HG03565 (cell line): ENCODE data around the gene RIPK3.

Source experiments
- ATAC-seq: cut with Tn5 transposase; IDR thresholded peaks from one replicate; pipeline ENCODE4 v1.9.1; 2021; ENCODE audit warnings: mild to moderate bottlenecking, moderate library complexity; ENCODE audit not compliant: unreplicated experiment

RIPK3 gene

DNA sequence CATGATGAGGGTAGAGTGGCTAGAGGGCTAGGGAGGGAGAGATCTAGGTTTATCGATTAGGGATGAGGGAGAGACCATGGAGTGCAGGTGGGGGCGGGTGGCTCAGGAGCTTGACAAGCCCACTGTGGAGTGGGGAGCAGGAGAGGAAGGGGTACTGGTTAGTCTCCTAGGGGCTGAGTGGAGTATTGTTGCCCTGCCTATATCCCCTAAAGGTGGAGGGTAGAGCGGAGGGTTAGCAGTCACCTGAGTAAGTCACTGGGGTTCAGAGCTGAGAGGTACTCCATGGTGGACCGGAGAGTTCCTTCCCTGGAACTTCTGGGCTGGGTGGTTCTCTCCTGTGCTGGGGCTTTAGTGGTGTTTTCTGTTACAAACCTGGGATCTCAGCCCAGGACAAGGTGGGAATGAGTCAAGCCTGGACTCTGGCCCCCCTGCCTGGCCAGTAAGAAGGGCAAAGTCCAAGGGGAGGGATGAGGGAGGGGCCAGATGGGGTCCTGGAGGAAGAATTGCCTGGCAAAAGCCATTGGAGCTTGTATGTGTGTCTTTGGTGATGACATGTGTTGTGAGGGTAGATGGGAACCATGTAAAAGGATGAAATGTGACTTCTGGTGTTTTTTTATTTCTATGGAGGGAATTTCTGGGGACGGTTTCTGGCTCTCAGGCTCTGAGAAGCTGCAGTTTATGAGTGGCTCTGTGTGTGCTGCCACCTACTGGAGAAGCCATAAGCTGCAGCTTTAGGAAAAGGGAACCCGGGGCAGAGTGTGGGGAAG lies 32.0 kb downstream of the RIPK3 start, which contains the start of gene CIDEB:
Gene CIDEB (minus strand): TSS at position 403 of the 767 bp plus-strand sequence. CDS start 119 bp downstream, at position 284.
- ATAC-seq = no peak

DNA sequence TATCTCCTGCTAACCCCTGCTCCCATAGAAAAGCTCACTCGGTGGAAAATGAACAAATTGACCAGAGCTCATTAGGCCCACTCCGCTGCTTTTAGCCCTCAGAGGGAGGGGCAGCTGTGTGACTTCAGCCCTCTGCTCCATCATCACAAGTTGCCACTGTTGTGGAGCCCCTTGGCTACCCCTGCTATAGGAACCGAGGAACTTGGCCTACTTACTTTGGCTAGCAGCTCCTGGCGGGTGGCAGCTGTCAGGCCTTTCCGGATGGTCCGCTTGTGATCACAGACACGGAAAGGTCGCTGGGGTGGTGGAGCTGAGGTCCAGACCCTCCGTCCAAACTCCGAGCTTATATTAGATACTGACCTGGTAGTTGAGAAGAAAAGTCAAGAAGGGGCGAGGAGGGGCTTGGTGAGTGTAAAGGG lies 32.6 kb downstream of the RIPK3 start:
- ATAC-seq = no peak

DNA sequence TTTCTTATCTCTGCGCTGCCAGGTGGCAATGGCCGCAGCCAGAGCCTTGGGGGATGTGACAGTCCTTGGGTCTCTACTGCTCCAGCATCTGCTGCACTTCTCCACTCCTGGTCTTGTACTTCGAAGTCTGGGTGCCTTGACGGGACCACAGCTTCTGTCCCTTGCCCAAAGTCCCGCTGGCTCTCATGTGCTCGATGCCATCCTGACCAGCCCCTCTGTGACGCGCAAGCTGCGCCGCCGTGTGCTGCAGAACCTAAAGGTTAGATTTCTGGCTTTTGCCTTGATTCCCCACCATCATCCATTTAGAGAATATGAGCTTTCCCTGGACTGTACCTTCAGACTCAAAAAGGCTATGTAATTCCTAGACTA lies 35.8 kb downstream of the RIPK3 start:
- no peak for ATAC-seq

DNA sequence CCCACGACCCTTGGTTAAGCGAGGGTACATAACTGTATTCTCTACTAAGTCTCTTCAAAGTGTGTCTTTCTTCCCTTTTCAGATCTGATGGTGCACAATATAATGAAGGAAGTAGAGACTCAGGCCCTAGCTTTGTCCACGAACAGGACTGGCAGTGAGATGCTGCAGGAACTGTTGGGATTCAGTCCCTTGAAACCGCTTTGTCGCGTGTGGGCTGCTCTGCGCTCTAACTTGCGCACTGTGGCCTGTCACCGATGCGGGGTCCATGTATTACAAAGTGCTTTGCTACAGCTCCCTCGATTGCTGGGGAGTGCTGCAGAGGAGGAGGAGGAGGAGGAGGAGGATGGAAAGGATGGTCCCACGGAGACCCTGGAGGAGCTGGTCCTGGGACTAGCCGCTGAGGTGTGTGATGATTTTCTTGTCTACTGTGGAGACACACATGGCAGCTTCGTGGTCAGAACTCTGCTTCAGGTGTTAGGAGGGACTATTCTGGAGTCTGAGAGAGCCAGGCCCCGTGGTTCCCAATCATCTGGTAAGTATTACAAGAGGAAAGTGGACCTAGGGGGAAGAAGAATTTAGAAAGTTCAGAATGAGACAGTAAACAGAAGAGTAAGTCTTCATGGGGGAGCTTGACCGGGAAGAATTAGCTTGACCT lies 39.3 kb downstream of the RIPK3 start:
- ATAC-seq = no peak

DNA sequence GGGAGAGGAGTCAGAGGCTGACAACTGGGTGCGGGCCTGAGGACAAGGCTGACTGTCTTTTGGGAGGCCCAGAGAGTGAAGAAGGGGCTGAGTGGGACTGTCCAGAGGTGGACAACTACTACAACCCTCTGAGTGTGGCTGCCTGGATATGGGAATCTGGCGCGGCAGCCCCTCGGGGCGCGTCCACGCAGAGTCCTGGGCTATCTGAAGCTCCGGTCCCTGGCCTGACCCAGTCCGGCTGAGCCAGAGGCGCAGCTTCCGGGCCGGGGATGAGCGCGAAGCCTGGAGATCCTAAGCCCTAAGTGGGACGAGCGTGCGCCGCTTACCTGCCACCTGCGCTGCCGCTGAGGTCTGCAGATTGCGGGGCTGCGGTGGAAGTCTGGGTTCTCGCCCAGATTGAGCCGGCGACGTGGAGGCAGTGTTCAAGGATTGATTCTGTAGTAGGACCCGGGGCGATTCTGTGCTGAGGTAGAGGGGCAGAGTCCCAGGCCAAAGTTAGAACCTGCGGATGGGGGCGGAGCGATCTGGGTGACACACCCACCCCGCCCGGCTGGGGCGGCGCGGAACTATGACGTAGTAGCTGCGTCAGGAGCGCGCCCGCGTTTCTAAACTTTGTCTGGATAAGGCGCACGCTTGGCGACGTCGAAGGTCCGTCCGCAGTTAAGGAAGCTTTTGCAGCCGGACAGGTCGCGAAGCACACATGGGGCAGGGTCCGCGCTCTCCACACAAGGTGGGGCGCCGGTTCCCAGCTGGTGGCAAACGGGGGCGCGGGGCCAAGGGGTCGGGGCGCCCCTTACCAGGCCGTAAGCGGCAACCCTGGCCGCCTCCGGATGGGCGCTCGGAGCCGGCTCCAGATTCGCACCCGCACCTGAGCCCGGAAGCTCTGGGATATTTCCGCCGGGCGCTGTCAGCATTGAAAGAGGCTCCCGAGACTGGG lies 40.3 kb downstream of the RIPK3 start, which contains the start of the genes DHRS1 and NOP9:
Gene DHRS1 (minus strand): TSS at position 526 of the 937 bp plus-strand sequence. CDS start 674 bp downstream, outside the sequence.
Gene NOP9 (plus strand): TSS at position 596 of the 937 bp plus-strand sequence. CDS start 105 bp downstream, at position 701.
- ATAC-seq = peak; percentile 67

DNA sequence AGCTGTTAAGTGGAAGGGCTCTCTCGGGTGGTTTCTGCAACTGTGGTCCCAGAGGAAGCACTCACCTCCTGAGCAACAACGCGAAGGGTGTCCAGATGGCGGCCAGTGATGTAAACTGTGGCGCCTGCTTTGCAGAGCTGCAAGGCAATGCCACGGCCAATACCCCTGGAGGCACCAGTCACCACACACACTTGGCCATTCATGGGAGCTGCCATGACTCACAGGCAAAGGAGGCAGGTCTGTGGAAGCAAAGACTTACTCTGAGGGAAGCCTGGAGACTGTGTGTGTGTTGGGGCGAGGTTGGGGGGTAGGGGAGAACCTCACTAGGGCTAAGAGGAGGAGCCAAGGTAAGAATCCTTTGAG lies 40.9 kb downstream of the RIPK3 start:
- no peak for ATAC-seq

DNA sequence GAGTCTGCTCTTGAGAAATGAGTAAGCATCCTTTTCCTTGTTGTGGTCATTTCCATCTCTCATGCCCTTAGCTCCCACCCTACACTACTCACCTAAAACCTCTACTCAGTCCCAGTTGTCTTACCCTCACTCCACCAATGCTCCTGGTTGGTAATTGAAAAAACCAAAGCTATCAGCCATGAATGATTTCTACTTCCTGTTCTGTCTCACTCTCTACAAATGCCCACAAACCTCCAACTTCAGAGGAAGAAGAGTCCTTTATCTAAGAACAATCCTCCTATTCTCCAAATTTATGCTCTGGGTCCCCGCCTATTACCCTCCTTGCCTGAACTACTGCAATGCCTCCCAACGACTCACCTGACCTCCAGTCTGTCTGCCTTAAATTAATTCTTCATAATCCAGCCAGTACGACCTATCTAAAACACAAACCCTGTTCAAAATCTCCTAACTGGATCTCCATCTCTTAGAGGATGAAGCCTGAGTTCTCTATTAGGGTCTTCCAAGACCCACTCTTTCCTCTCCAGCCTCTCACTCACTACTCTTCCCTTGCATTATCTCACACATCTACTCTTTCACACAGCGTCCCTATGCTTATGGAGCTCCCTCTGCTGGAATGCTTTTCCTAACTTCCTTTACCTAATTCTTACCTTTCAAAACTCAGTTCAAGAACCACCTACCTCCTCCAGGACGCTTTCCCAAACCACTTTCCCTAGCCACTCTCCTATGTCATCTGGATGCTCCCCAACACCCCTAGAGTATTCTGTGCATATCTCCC lies 42.4 kb downstream of the RIPK3 start:
- peak; percentile 2 for ATAC-seq

DNA sequence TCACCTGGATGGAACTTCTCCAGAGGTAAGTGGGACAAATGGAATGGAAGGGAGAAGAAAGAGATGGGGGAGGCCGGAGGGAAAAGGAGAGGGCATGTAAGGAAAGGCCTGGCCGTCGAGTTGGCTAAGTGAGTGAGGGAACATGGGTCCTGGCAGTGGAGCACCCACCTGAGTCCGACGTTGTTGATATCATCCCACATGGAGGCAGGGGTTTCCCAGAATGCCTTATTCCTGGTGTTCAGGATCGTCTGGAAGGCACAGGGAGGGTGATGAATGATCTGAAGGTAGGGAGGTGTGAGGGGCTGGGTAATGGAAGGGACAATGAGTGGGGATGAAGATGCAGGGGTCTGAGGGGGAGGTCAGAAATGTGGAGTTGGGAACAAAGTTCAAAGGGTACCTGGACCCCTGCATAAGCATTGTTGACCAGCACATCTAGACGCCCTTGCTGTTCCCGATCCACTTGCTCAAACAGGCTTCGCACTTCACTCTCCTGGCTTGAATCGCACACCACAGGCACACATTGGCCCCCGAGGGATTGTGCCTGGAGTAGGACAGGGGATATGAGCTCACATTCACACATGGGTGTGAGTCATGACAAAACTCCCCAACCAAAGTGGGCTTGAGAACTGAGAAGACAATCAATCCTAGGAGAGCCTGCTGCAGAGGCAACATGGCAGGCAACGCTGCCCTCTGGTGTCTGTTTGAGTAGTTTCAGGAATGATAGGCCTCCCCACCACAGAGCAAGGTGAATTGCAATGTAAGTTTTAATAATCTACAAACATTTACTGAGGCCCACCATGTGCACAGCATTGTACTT lies 43.2 kb downstream of the RIPK3 start:
- peak; percentile 46 for ATAC-seq

DNA sequence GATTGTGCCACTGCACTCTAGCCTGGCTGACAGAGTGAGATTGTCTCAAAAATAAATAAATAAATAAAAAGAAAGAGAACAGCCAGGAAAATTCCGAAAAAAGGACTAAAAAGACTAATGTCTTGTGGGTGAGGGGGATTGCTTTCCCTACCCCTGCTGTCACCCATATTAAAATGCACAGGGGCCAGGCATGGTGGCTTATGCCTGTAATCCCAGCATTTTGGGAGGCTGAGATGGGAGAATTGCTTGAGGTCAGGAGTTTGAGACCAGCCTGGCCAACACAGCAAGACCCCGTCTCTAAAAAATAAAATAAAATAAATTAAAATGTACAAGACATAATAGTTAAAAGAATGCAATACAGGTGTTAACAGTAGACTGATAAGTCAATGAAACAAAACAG lies 46.3 kb downstream of the RIPK3 start:
- ATAC-seq = no peak

DNA sequence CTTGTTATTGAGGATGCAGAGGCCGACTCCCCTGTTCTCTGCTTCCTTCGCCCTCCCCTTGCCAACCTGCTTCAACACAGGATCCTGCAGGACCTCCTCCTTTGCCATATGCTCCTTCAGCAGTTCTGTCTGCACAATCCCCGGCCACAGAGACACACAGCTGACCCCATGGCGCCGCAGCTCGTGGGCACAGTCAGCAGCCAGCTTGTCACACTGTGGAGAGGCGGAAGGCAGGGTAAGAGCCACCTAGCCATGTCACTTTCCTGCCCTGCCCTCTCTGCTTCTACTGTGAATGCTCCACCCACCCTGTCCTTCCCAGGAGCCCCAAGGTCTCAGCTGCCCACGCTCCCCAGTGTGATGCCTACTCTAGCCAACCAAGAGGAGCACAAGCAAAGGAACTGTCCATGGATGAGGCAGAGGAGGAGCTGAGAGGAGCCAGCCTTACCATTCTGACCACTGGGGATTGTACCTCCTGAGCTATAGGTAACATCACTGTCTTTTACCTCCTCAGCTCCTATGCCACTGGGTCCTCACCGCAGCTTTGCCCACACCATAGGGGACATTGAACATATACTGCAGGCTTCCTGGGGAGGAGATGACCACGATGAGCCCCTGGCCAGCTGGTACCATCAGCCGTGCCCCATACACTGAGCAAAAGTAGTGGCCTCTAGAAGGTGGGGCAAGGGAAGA lies 47.5 kb downstream of the RIPK3 start:
- no peak for ATAC-seq

DNA sequence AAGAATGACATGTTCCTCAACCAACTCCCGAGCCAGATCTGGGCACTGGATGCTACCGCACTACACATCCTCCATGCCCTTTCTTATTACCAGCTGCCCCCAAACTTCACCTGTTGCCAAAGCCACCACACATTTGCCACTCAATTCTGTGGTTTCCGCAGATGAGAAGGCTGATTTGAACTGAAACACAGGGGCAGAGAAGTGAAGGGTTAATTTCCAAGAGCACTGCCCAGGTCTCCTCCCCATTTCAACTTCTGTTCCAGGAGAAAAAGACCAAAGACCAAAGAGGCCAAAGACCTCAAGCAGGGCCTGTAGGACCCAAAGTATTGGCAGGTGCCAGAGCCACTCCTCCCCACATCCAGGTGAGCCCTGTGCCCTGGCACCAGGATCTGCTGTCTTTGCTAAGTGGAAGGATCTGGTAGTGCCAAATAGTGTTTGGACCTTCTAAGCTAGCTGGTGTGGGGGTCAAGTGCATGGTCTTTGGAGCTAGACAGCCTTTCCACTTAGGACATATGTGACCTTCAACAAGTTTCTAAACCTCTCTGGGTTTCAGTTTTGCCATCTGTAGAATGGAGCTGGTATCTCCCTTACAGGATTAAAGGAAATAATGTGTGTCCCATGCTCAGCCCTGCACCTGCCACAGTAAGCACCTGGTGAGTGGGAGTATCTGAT lies 48.2 kb downstream of the RIPK3 start:
- no peak for ATAC-seq

DNA sequence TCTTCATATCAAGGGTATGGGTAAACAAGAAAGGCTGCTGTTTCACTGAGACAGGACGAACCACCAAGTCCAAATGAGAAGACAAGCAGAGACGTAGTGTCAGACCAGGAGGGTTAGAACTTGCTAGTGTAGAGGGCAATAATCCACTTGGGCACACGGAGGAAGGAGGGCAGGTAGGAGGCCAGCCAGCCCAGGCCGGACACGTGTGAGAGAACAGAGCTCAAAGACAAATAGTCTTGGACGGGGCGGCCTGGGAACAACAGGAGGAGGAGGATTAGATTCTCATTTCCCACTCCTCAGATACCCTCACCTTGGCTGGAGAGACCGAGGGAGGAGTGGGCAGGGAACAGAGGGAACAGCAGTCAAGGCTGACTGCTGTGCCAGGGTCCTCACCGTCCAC lies 49.0 kb downstream of the RIPK3 start:
- ATAC-seq = no peak

DNA sequence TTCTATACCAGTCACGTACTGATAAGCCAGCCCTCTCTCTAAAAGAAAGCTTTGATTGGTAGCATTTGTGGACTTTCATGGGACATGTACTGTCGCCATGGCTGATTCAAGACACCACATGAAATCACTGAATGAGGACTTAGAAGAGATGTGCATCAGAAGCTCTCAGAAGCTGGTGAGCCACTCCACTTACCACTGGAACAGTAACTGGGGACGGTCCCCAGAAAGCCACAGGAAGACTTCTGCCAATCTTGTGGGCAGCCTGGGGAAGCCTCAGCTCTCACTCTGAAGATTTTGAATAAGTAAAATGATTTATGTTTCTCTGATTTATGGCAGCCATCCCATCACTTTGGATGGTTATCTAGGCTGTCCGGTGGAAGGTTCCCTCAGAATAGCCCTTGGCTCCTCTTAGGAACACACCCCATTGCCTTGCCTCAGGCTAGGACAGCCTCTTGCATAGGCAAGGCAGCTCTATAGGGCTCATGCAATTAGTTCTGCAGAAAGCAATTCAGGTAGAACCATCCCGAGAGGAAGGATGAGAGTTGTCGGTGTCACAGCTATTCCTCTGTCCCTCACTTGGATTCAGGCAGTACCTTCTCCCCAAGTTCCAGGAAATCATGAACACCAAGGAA lies 50.0 kb downstream of the RIPK3 start:
- peak; percentile 37 for ATAC-seq

DNA sequence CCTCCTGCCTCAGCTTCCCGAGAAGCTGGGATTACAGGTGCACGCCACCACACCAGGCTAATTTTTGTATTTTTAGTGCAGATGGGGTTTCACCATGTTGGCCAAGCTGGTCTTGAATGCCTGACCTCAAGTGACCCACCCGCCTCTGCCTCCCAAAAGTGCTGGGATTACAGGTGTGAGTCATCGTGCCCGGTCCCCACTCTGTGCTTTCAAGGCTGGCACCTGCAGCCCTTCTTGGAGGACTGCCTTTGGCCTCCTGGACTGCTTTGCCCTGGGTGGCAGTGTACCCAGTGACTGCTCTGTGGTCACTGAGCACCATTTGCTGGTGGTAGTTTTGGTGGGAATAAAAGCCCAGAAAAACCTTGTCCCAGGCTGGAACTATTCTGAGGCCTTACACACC lies 52.8 kb downstream of the RIPK3 start:
- ATAC-seq = no peak
